Activated CD4-positive, alpha-beta T cell treated with anti-CD3 and anti-CD28 coated beads, Interleukin-2, Interleukin-6, amounts not matched to agents 100 ng/mL and 50 ng/mL, durations not matched to agents 16 hours and 8 hours (primary cell): ENCODE results near the gene ADAMTSL2.

ENCODE experiments used
- DNase-seq: peaks from one replicate; pipeline ENCODE4 v3.0.0-alpha.2; 2020

The ADAMTSL2 gene

DNA sequence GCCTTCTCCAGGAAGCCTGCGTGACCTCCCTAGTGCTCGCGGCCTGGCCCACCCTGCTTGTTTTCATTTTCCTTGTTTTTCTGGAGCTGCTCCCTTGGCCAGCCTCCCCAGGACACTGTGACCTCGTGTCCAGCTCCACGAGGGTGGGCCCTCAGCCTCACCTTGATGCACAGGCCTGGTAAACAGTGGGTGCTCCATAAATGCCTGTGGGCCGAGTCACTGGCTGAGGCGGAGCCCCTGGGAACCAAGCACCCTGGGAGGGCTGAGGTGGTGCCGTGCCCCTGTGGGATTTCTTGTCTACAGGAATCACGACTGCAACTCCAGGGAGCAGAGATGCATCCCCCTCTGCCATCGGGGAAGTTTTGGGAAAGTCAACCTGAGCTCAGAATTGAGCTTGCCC, 57.5 kb downstream of the ADAMTSL2 start:
- no peak for DNase-seq

DNA sequence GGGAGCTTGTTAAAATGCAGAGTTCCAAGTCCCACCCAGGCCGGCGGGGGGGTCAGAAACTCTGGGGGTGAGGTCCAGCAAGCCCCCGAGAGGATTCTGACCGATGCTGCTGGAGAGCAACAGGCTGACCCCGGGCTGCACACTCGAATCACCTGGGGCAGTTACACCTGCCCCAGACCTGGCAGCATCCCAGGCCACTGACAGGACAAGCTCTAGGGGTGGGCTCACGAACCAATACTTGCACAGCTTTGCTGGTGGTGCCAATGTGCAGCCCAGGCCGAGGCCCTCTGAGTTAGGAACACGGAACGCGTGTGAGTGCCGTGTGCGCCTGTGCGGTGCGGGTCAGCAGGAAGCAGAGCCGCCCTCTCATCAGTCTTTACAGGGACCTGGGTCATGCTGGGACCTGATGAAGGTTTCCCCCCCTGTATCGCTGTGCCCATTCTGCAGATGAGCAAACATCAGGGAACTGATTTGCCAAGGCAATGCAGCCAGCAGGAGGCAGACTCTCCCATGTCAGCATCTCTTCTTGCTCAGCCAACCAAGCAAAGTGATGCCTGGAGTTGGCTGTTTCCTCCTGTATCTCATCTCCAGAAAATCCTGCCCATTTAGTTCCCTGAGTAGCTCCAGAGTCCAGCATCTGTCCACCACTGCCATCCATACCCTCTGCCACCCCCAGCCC, 58.4 kb downstream of the ADAMTSL2 start:
- DNase-seq, result no peak

- DNase-seq, result no peak
These were observed 59.2 kb downstream of the ADAMTSL2 start for GRCh38 chr9:133593587-133594253.

GRCh38 chr9:133594310-133594709, 59.8 kb downstream of the ADAMTSL2 start:
- no peak for DNase-seq

GRCh38 chr9:133595910-133596309, 61.4 kb downstream of the ADAMTSL2 start:
- no peak for DNase-seq

DNA sequence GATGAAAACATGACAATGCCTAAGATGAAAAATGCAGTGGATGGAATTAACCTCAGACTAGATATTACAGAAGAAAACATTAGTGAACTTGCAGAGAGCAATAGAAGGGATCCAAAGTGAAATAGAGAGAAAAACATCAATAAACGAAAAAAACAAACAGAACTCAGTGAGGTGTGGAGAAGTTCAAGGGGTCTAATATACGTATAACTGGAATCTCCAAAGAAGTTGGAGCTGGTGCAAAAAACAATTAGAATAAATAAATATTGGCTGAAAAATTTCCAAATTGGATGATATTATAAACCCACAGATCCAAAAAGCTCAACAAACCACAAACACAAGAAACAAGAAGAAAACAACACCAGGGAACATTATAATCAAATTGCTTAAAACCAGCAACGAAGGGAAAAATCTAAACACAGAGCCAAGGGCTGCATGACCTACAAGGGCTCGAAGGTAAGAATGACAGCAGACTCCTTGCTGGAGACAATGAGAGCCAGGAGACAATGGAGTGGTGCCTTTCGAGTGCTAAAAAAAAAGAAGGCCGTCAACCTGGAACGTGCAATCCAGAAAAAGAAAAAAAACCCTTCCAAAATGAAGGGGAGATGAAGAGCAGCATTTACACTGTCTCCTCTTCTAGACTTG, 62.9 kb downstream of the ADAMTSL2 start:
- DNase-seq, result no peak

DNA sequence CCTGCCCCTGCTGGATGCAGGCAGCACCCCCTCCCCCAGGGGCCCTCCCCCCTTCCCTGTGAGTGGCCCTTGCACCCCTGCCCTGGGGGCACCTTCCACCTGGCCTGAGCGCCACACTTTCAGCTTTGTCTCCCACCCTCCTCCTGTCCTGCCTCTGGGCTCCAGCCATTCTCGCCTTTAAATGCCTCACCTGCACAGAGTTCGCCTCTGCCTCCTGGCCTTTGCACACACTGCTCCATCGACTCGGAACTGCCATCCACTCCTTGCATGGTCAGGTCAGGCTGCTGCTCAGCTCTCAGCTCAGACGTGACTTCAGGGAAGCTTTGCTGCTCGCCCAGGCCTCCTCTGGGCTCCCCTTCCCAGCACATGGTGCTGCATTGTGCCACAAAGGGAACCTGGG, 64.5 kb downstream of the ADAMTSL2 start:
- DNase-seq, result no peak

- DNase-seq, result no peak
These were observed 65.1 kb downstream of the ADAMTSL2 start for GRCh38 chr9:133599470-133600173.

DNA sequence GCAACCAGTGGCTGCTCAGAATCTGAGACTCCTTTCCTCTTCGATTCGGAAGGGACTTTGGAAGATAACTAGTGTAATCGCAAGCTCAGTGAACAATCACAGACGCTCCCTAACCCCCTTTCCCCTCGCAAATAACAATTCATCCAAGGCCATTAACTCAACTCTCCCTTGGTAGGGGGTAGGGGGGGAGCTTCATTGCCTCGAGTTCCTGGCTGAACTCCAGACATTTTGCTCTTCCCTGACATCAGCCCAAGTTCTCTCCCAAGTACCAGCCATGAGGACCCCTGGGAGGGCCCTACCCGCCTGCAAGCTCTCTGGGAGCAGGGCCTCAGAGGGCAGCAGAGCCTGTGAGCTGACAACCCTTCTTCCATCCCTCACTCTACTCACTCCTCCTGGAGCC, 66.2 kb downstream of the ADAMTSL2 start:
- no peak for DNase-seq

DNA sequence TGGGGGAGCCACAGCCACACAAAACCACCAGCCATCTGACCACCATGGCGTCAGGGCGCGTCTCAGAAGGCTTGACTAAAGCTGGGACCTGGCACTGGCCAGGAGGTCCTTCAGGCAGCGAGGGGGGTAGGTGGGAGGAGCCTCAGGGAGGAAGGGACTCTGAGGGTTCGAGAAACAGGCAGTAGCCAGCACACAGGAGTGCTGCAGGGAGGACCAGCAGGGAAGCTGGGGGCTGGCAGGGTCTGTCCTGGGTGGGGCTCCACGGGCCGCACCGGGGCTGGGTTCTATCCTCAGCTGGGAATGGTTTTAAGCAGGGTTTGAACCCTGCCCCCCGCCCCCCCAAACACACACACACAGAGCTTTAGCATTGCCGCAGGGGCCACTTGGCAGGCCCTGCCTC, 67.2 kb downstream of the ADAMTSL2 start:
- DNase-seq, result no peak

GRCh38 chr9:133602277-133602676, 67.8 kb downstream of the ADAMTSL2 start:
- DNase-seq, result no peak

- no peak for DNase-seq
These were observed 68.8 kb downstream of the ADAMTSL2 start for GRCh38 chr9:133603135-133603927.

- DNase-seq, result no peak
These were observed 69.7 kb downstream of the ADAMTSL2 start for GRCh38 chr9:133604214-133604613.

DNA sequence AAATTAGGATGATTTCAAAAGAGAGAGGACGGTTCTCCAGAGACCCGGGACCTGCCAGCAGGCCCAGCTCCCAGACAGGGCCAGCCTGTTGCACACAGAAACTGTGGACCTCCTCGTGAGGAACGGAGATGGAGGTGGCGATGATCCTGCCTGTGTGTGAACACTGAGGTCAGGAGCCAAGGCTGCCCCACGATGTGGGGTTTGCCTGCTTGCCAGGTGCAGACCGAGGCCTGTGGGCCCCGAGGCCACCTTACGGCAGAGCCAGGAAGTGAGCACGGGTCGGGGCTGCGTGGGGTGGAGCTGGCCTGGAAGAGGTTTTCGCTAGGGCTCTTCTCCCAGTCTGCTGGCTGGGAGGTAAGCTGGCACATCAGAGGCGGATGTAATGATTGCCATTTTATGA, 70.4 kb downstream of the ADAMTSL2 start:
- no peak for DNase-seq

DNA sequence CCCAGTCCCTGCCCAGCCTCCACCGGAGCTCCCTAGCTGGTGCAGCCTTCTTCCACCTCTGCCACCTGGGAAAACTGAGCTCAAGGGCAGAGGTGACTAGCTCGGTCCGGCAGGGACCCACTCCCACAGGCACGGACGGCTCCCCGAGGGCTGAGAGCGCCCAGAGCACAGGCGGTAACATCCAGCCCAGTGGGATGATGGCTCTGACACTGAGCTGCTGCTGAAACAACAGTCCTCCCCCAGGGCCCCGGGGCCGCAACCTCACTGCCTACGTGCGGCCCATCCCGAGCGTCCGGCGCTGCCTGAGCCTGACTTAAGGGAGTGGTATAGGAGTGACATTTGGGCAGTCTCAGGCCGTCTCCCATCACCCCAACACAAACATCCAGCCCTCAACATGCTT, 70.9 kb downstream of the ADAMTSL2 start:
- DNase-seq, result no peak

- no peak for DNase-seq
These were observed 71.6 kb downstream of the ADAMTSL2 start for GRCh38 chr9:133605856-133606707.

DNA sequence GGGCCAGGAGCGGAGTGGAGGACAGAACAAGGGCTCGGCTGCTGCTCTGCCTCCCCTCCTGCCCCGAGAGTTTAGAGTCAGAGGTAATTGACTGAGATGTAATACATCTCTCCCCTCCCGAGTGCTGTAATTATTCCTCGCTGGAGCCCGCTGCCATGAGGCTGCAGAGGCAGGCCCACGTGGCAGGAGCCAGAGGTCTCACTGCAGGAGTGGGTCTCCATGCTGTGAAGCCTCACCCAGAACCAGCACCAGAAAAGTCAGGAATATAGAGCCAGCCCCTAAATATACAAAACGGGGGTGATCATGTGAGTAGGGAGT, 72.2 kb downstream of the ADAMTSL2 start:
- DNase-seq, result no peak

DNA sequence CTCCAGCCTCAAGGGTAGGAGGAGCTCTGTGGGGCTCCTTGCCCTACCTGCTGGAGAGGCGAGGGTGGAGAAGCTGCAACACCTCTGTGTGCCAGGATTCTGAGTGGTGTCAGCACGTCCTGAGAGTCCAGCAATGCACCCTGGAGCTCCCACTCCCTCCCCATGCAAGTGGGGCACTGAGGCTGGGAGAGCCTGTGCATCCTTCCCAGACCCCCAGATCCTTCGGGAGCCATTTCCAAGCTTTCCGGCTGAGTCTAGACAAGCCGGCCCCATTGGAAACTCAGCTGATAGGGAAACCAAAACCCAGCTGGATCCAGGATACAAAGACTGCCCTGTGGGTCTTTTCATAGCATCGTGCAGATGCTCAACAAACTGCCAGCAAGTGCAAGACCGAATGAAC, 72.9 kb downstream of the ADAMTSL2 start:
- DNase-seq, result no peak

GRCh38 chr9:133607976-133608375, 73.5 kb downstream of the ADAMTSL2 start:
- DNase-seq, result no peak

DNA sequence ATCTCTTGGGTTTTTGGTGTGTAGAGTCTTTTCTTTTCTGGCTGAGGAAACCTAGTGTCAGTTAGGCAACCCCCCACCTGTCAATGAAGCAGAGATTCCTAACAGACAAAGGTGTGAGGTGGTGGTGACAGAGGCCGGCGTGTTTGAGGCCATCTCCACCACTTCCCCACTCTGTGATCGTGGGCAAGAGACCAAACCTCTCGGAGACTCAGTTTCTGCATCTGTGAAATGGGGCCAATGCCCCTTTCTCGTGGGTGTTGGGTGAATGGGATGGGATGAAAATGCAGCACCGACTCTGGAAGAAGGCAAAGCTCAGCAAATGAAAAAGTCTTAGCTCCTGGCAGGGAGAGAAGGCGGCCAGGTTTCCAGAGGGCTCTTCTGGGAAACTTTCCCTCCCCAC, 73.9 kb downstream of the ADAMTSL2 start:
- DNase-seq, result no peak

- DNase-seq, result no peak
These were observed 74.4 kb downstream of the ADAMTSL2 start for GRCh38 chr9:133608889-133609288.
